Mucosa of rectum (tissue), 2 donors: Measurements from ENCODE around the gene RAD51AP2.
A peak's percentile ranks its signal among the peaks of the same experiment; 100 is the strongest.
"Not testable (repeated sequence)": the region's sequence is repeated elsewhere in the genome, so short reads cannot be mapped to it uniquely, and the experiment has no call there.

Experiments
- H3K27ac ChIP-seq, 2 donors: one replicate each; pipeline ENCODE4 v1.7.0; 2013; ENCODE audit warnings: inconsistent platforms in 2 of 2, low read depth in 2 of 2, low read length in 2 of 2
- H3K27me3 ChIP-seq, 2 donors: one replicate each; pipeline ENCODE4 v1.7.0; 2013; ENCODE audit warnings: low read length in 2 of 2; ENCODE audit not compliant: control insufficient read depth in 2 of 2, insufficient read depth in 2 of 2
- H3K36me3 ChIP-seq, 2 donors: one replicate each; pipeline ENCODE4 v1.7.0; 2013; ENCODE audit warnings: low read length in 2 of 2; ENCODE audit not compliant: control insufficient read depth in 2 of 2, insufficient read depth in 2 of 2
- H3K4me1 ChIP-seq, 2 donors: one replicate each; pipeline ENCODE4 v1.7.0; 2013; ENCODE audit warnings: low read length in 2 of 2, mild to moderate bottlenecking in 1 of 2; ENCODE audit not compliant: control insufficient read depth in 2 of 2, insufficient read depth in 2 of 2
- H3K4me3 ChIP-seq, 2 donors: one replicate each; pipeline ENCODE4 v1.7.0; 2013; ENCODE audit warnings: low read length in 2 of 2
- H3K9ac ChIP-seq, 2 donors: one replicate each; pipeline ENCODE4 v1.7.0; 2013; ENCODE audit warnings: low read length in 2 of 2, low read depth in 1 of 2, mild to moderate bottlenecking in 1 of 2
- H3K9me3 ChIP-seq, 2 donors: one replicate each; pipeline ENCODE4 v1.7.0; 2013; ENCODE audit warnings: low read length in 2 of 2; ENCODE audit not compliant: control insufficient read depth in 2 of 2
- donor health status: healthy.
- donor health status: Normal muscosa, but diverticular disease.

Gene RAD51AP2

GRCh38 chr2:17518212-17519154, at the start of gene RAD51AP2:
Gene RAD51AP2, minus strand, starts transcription at chr2:17518440. Its CDS starts 25 bp downstream, at chr2:17518415.
- H3K27ac ChIP-seq = peak within 1 kb of the TSS in 1 of 2 donors; percentile 16
- H3K4me1 ChIP-seq = peaks cover 0 to 5% of the 10 kb centered on the region in 2 donors
- peak within 1 kb of the TSS; percentile 48 to 65 for H3K9ac ChIP-seq
- H3K9me3 ChIP-seq = no peaks in the 10 kb centered on the region
- no peaks in the 10 kb centered on the region for H3K36me3 ChIP-seq
- H3K27me3 ChIP-seq = no peaks in the 10 kb centered on the region
- H3K4me3 ChIP-seq = peak within 1 kb of the TSS; percentile 69 to 81

DNA sequence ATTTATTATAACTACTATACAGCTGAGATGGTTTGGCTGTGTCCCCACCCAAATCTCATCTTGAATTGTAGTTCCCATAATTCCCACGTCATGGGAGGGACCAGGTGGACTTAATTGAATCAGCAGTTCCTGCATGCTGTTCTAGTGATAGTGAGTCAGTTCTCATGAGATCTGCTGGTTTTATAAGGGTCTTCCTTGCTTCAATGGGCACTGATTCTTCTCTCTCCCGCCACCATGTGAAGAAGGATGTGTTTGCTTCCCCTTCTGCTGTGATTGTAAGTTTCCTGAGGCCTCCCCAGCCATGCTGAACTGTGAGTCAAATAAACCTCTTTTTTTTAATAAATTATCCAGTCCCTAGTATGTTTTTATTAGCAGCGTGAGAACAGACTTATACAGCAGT, 47.5 kb upstream of the RAD51AP2 start:
- H3K4me1 ChIP-seq, H3K4me3 ChIP-seq, H3K9me3 ChIP-seq, H3K9ac ChIP-seq, H3K27ac ChIP-seq, H3K27me3 ChIP-seq, H3K36me3 ChIP-seq: not testable (repeated sequence)

DNA sequence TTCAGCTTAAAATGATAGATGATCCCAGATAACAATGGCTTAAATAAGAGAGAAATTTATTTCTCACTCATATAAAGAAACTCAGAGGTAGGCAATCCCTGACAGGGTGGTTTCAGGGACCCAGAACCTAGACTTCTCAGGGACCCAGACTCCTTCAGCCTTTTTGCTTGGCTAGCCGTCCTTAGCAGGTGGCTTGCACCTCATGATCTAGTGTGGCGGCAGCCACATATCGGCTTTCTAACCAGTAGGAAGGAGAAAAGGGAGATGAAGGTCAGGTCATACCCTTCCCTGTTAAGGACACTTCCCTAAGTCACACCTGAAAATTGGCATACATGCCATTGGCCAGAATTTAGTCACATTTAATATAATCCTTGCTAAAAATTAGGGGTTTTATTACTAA, 40.6 kb upstream of the RAD51AP2 start:
- no peaks in the 10 kb centered on the region for H3K36me3 ChIP-seq
- H3K27ac ChIP-seq = no peak overlapping the region
- H3K27me3 ChIP-seq = no peaks in the 10 kb centered on the region

GRCh38 chr2:17558053-17558452, 39.8 kb upstream of the RAD51AP2 start:
- Histone ChIP-seq H3K27ac (peak overlapping the region; percentile 13 to 56), H3K9me3 (no peaks in the 10 kb centered on the region), H3K4me3 (no peak overlapping the region), H3K9ac (no peak overlapping the region), H3K27me3 (no peaks in the 10 kb centered on the region), H3K36me3 (no peaks in the 10 kb centered on the region), H3K4me1 (peaks cover 0 to 2% of the 10 kb centered on the region in 2 donors)

More for the DNA sequence above, 40.6 kb upstream of the RAD51AP2 start:
- Histone ChIP-seq H3K4me3 (no peak overlapping the region), H3K9ac (no peak overlapping the region), H3K4me1 (peaks cover 0 to 2% of the 10 kb centered on the region in 2 donors), H3K9me3 (no peaks in the 10 kb centered on the region)

- Histone ChIP-seq H3K9ac (no peak overlapping the region), H3K9me3 (no peaks in the 10 kb centered on the region), H3K36me3 (no peaks in the 10 kb centered on the region), H3K27me3 (no peaks in the 10 kb centered on the region), H3K4me1 (peaks cover 0 to 2% of the 10 kb centered on the region in 2 donors), H3K27ac (peak overlapping the region; percentile 13 to 56), H3K4me3 (no peak overlapping the region)
These were observed 39.4 kb upstream of the RAD51AP2 start for GRCh38 chr2:17557596-17557995.

DNA sequence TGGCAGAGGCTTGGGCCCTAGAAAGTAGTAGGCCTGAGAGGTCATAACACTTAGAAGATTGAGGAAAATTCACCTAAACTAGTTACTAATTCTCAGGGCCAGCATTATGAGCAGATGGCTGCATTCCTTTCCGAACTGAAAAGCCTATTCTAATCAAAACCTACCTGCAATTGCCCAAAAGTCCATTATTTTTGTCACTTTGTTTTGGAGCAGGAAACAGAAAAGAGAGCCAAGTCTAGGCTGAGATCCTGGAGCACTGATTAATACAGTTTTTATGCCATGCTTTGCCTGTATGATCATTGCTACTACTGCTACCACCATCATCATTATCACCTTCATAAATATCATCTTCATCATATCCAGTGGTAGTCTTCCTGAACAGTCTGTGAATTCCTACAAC, 36.9 kb upstream of the RAD51AP2 start:
- Histone ChIP-seq H3K27ac (no peak overlapping the region), H3K36me3 (no peaks in the 10 kb centered on the region), H3K4me3 (no peak overlapping the region)

DNA sequence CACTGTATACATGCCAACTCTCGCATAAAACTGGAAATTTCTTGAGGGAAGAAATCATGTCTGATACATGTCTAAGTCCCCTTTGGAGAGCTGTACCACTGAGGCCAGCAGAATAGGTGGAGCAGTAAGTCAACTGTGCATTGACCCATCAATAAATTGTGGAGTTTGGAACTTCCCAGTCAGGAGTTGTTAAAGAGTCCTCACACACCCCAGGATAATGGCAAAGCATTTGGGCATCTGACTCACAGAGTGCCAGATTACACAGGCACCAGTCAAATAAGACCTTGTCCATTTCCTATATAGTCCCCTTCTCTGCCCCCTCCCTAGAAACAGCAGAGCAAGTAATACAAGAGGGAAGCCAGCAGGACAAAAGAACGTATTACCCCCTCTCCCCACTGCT, 32.7 kb upstream of the RAD51AP2 start:
- no peak overlapping the region for H3K9ac ChIP-seq
- H3K9me3 ChIP-seq = no peaks in the 10 kb centered on the region
- H3K4me1 ChIP-seq = no peaks in the 10 kb centered on the region
- H3K27me3 ChIP-seq = no peaks in the 10 kb centered on the region
- H3K36me3 ChIP-seq = no peaks in the 10 kb centered on the region
- no peak overlapping the region for H3K27ac ChIP-seq
- H3K4me3 ChIP-seq = no peak overlapping the region

More for the DNA sequence above, 36.9 kb upstream of the RAD51AP2 start:
- H3K9ac ChIP-seq = no peak overlapping the region
- no peaks in the 10 kb centered on the region for H3K27me3 ChIP-seq
- H3K4me1 ChIP-seq = peaks cover 0 to 2% of the 10 kb centered on the region in 2 donors
- H3K9me3 ChIP-seq = no peaks in the 10 kb centered on the region

DNA sequence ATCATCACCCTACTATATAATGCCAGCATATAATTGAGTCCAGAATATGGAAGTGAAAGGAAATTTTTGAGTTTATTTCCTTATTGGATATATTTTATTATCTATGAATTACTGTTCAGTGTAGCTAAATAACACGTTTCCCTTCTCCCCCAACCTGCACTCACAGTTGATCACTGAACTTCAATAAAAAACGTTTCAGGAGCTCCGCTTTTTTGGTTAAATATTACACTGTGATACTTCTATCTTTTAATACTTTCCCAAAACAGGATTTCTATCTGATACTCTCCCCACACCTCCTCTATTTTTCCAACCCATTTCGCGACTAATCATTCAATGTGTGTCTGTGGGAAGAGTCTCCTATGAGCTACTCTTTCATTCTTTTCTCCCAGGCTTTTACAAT, 29.5 kb upstream of the RAD51AP2 start:
- H3K4me3 ChIP-seq = no peak overlapping the region
- no peaks in the 10 kb centered on the region for H3K27me3 ChIP-seq
- H3K9me3 ChIP-seq = no peaks in the 10 kb centered on the region
- no peak overlapping the region for H3K27ac ChIP-seq
- H3K4me1 ChIP-seq = no peaks in the 10 kb centered on the region
- no peak overlapping the region for H3K9ac ChIP-seq
- no peaks in the 10 kb centered on the region for H3K36me3 ChIP-seq

GRCh38 chr2:17547237-17547636, 29.0 kb upstream of the RAD51AP2 start:
- no peak overlapping the region for H3K27ac ChIP-seq
- no peaks in the 10 kb centered on the region for H3K36me3 ChIP-seq
- no peaks in the 10 kb centered on the region for H3K9me3 ChIP-seq
- no peak overlapping the region for H3K9ac ChIP-seq
- H3K4me1 ChIP-seq = peaks cover 0 to under 1% of the 10 kb centered on the region in 2 donors
- H3K4me3 ChIP-seq = no peak overlapping the region
- no peaks in the 10 kb centered on the region for H3K27me3 ChIP-seq

DNA sequence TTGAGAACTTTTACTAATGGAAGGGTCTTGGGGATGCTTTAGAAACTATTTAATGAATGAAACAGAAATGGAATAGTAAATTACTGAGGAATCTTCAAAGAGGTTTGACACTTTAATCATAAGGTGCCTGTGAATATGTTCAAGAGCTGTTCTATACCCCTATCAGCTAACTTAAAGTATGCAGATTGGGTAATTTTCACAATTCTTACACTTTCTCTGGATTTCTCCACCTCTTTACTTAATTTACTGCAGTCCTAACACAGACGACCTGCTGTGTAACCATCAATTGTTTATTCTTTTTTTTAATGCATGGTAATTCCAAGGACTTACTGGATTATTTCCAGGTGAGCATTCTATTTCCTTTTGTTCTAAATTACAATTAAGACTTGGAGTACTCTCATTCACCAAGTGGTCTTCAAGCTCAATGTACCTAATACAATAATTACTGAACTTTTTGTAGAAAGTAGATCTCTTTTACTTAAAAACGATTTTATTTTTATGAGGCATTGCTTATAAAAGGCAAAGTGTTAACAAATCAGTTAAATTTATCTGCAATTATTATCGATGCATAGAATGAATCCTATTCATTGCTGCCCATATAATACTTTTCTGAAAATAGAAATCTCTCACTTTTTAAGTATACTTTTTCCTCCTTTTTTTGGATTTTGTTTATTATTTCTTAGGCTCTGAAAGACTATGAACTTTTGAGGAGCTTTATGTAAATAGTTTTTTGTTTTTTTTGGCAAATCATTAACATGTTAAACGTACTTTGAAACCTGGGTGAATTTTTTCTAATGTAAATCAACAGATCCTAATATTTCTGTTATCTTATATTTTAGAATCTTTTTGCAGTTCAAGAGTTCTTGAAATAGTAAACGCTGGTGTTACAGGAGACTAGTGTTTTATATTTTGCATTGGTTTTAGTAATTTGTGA, 27.7 kb upstream of the RAD51AP2 start:
- no peaks in the 10 kb centered on the region for H3K36me3 ChIP-seq
- peaks cover 0 to 3% of the 10 kb centered on the region in 2 donors for H3K4me1 ChIP-seq
- no peaks in the 10 kb centered on the region for H3K9me3 ChIP-seq
- no peak overlapping the region for H3K9ac ChIP-seq
- H3K27me3 ChIP-seq = no peaks in the 10 kb centered on the region
- no peak overlapping the region for H3K4me3 ChIP-seq
- no peak overlapping the region for H3K27ac ChIP-seq
